ENCODE data around the gene CD6.

DNA sequence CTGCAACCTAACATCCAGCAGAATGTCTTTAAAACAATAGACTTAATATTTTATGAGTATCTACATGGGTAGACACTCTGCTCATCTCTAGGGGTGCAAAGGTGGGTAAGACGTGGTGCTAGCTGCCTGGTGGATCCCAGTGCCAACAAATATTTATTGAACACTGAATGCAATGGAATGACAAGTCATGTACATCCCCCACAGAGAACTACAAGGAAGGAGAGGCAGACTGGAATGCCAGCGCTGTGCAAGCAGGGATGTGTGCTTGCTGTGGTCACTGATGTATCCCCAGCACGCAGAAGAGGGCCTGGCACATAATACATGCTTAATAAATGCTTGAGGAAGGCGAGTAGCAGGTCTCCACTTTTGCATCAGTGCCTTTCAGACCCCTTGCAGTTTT is 61.9 kb downstream of the CD6 start:
- TF ChIP-seq, protein P1, sequence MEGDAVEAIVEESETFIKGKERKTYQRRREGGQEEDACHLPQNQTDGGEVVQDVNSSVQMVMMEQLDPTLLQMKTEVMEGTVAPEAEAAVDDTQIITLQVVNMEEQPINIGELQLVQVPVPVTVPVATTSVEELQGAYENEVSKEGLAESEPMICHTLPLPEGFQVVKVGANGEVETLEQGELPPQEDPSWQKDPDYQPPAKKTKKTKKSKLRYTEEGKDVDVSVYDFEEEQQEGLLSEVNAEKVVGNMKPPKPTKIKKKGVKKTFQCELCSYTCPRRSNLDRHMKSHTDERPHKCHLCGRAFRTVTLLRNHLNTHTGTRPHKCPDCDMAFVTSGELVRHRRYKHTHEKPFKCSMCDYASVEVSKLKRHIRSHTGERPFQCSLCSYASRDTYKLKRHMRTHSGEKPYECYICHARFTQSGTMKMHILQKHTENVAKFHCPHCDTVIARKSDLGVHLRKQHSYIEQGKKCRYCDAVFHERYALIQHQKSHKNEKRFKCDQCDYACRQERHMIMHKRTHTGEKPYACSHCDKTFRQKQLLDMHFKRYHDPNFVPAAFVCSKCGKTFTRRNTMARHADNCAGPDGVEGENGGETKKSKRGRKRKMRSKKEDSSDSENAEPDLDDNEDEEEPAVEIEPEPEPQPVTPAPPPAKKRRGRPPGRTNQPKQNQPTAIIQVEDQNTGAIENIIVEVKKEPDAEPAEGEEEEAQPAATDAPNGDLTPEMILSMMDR (IDR thresholded peaks at IDR 0.05; ENCODE audit: borderline replicate concordance, extremely low read depth, low read length, poor library complexity, severe bottlenecking), result no peak
- no peak for TF ChIP-seq EZH2 (IDR thresholded peaks at IDR 0.05; ENCODE audit: borderline replicate concordance, low read depth, low read length, severe bottlenecking)

All from DND-41 (cell line).